Neural progenitor cell (in vitro differentiated cells): Measurements from ENCODE around the gene CHRNA4.

Experiments
- EZH2 ChIP-seq: fragments of 200-600 bp; sonication (generic); IDR thresholded peaks from 2 replicates; pipeline ENCODE4 v1.6.1; 2017; ENCODE audit warnings: antibody characterized with exemption, mild to moderate bottlenecking, moderate library complexity
- EZH2phosphoT487 ChIP-seq: fragments of 200-600 bp; sonication (generic); IDR thresholded peaks from 2 replicates; pipeline ENCODE4 v1.6.1; 2017; ENCODE audit warnings: antibody characterized with exemption
- TF ChIP-seq, protein P1 (sequence below): fragments of 200-600 bp; sonication (generic); IDR thresholded peaks from 2 replicates; pipeline ENCODE4 v1.5.1; 2017; ENCODE audit warnings: antibody characterized with exemption, mild to moderate bottlenecking

DNA sequence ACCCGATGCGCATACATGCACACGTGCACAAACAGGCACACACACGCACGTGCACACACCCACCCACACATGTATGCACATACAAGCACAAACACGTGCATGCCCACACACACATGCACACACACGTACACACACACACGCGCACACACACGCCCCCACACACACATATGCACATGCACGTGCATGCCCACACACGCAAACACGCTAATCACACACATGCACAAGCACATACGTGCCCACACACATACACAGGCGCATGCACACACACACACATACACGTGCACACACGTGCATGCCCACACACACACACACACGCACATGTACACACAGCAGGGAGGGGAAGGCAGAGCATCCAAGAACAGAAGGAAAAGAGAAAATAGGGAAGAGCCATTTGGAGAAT lies 26.8 kb upstream of the CHRNA4 start:
- TF ChIP-seq, protein P1, sequence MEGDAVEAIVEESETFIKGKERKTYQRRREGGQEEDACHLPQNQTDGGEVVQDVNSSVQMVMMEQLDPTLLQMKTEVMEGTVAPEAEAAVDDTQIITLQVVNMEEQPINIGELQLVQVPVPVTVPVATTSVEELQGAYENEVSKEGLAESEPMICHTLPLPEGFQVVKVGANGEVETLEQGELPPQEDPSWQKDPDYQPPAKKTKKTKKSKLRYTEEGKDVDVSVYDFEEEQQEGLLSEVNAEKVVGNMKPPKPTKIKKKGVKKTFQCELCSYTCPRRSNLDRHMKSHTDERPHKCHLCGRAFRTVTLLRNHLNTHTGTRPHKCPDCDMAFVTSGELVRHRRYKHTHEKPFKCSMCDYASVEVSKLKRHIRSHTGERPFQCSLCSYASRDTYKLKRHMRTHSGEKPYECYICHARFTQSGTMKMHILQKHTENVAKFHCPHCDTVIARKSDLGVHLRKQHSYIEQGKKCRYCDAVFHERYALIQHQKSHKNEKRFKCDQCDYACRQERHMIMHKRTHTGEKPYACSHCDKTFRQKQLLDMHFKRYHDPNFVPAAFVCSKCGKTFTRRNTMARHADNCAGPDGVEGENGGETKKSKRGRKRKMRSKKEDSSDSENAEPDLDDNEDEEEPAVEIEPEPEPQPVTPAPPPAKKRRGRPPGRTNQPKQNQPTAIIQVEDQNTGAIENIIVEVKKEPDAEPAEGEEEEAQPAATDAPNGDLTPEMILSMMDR: no peak
- no peak for TF ChIP-seq EZH2phosphoT487
- TF ChIP-seq EZH2: no peak
